Transverse colon (tissue), 4 donors: ENCODE data around the gene CERS5. TPM values are rescaled to one million over a fixed set of nuclear protein-coding genes. Genes with fewer than 3 reads are reported as not detected.

Experiments used
- DNase-seq: peaks from one replicate; pipeline ENCODE4 v3.0.0-alpha.2; 2019
- H3K27ac ChIP-seq, 4 donors: fragments of 200-600 bp; sonication (generic); 2 replicates each; pipeline ENCODE4 v1.5.1; 2016 to 2018; ENCODE audit warnings: inconsistent platforms in 4 of 4
- H3K27me3 ChIP-seq: fragments of 200-600 bp; sonication (generic); 2 replicates; pipeline ENCODE4 v1.5.1; 2017; ENCODE audit warnings: inconsistent platforms
- H3K36me3 ChIP-seq, 4 donors: fragments of 200-600 bp; sonication (generic); 2 replicates each; pipeline ENCODE4 v1.5.1; 2017 to 2019; ENCODE audit warnings: inconsistent platforms in 4 of 4
- H3K4me1 ChIP-seq, 4 donors: fragments of 200-600 bp; sonication (generic); 2 replicates each; pipeline ENCODE4 v1.5.1; 2017 to 2020; ENCODE audit warnings: inconsistent platforms in 4 of 4
- H3K4me3 ChIP-seq, 4 donors: fragments of 200-600 bp; sonication (generic); 1 replicate in 1 of 4; 2 replicates in 3 of 4; pipeline versions ENCODE4 v1.5.1 to v1.6.1; 2017 to 2019; ENCODE audit warnings: inconsistent platforms in 4 of 4
- H3K9me3 ChIP-seq, 2 donors: fragments of 200-600 bp; sonication (generic); 2 replicates each; pipeline ENCODE4 v1.5.1; 2017 to 2019; ENCODE audit warnings: inconsistent platforms in 2 of 2
- EP300 ChIP-seq: sonication (generic); formaldehyde crosslinking; IDR thresholded peaks from one replicate; pipeline ENCODE4 v1.6.1; 2017; ENCODE audit warnings: antibody characterized with exemption, low read depth
- POLR2A ChIP-seq: fragments of 450-650 bp; IDR thresholded peaks from one replicate; pipeline ENCODE4 v1.6.1; 2016; ENCODE audit warnings: antibody characterized with exemption, mild to moderate bottlenecking, moderate library complexity
- POLR2AphosphoS5 ChIP-seq, 3 donors: sonication (generic); formaldehyde crosslinking; IDR thresholded peaks; one replicate each; pipeline ENCODE4 v1.6.1; 2016; ENCODE audit warnings: antibody characterized with exemption in 3 of 3
- WGBS, 2 donors: methylation state at CpG; one replicate each; pipeline ENCODE4 v1.1.5; 2018; ENCODE audit warnings: low coverage in 1 of 2; 5-methylcytosine and 5-hydroxymethylcytosine counted together
- in situ Hi-C, 4 donors: fragments of 200-750 bp; cut with MboI; loops; one replicate each; pipeline versions ENCODE4 v1.15.0 to v1.15.1; 2017; ENCODE audit warnings: low sequenced_read_pairs in 3 of 4, low pct_ligation_motif_present in 1 of 4, low pct_unique_long_range_greater_than_20kb in 1 of 4
- intact Hi-C: fragments of 100-400 bp; cut with DNase I; formaldehyde crosslinking; loops from one replicate; pipeline ENCODE4 v1.15.1; 2023; ENCODE audit warnings: low total_unique reads
- total RNA-seq, 4 donors: library from RNA; depleted of rRNA; stranded (reverse); fragments of >200 nt; gene quantifications; one replicate each; pipeline ENCODE4 v1.1.0, GENCODE V29; 2016
- TF ChIP-seq, protein P1 (sequence below), 5 experiments: fragments of 200-600 bp in 3 of 5; fragments of 450-650 bp in 2 of 5; sonication (generic) in 3 of 5; IDR thresholded peaks; 1 replicate in 2 of 5; 2 replicates in 3 of 5; pipeline ENCODE4 v1.5.1; 2016 to 2017; ENCODE audit warnings: antibody characterized with exemption in 5 of 5, inconsistent platforms in 3 of 5, mild to moderate bottlenecking in 2 of 5, moderate library complexity in 1 of 5

The CERS5 gene
- total RNA-seq, 4 donors from 2014 or later: 17.5 to 32.5 (median 21.0) TPM

DNA sequence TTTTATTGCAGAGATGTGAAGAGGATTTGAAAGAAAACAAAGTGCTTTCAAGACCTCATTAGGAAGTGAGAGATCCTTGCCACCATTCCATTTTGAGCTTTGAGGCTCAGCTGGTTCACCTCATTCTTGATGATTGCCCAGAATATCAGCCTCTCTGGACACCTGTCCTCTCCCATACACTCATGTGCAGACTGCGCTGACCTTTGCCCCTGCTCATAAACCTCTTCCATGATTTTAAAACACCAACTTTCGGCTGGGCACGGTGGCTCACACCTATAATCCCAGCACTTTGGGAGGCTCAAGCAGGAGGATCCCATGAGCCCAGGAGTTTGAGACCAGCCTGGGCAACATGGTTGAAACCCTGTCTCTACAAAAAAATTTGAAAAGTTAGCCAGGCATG, 46.2 kb downstream of the CERS5 start:
- in situ Hi-C loops (no loop called here), intact Hi-C loops (no loop called here)
- Histone ChIP-seq H3K27ac (peak overlapping the region; percentile 5 to 43 (median 24)), H3K4me3 (no peak overlapping the region), H3K36me3 (peaks cover 0 to 25% (median 7%) of the 10 kb centered on the region in 4 donors), H3K27me3 (no peaks in the 10 kb centered on the region), H3K9me3 (no peaks in the 10 kb centered on the region), H3K4me1 (peaks cover 6 to 48% (median 14%) of the 10 kb centered on the region in 4 donors)
- no peak for DNase-seq
- TF ChIP-seq POLR2AphosphoS5 (IDR thresholded peaks at IDR 0.05) (no peak), POLR2A (no peak), EP300 (no peak)
- TF ChIP-seq, protein P1, sequence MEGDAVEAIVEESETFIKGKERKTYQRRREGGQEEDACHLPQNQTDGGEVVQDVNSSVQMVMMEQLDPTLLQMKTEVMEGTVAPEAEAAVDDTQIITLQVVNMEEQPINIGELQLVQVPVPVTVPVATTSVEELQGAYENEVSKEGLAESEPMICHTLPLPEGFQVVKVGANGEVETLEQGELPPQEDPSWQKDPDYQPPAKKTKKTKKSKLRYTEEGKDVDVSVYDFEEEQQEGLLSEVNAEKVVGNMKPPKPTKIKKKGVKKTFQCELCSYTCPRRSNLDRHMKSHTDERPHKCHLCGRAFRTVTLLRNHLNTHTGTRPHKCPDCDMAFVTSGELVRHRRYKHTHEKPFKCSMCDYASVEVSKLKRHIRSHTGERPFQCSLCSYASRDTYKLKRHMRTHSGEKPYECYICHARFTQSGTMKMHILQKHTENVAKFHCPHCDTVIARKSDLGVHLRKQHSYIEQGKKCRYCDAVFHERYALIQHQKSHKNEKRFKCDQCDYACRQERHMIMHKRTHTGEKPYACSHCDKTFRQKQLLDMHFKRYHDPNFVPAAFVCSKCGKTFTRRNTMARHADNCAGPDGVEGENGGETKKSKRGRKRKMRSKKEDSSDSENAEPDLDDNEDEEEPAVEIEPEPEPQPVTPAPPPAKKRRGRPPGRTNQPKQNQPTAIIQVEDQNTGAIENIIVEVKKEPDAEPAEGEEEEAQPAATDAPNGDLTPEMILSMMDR (IDR thresholded peaks at IDR 0.05): no peak
- WGBS, 2 donors: 50% methylated on average over 3 of the region's 3 CpGs; no CpG with 5 or more reads in 1 of the 2 donors

DNA sequence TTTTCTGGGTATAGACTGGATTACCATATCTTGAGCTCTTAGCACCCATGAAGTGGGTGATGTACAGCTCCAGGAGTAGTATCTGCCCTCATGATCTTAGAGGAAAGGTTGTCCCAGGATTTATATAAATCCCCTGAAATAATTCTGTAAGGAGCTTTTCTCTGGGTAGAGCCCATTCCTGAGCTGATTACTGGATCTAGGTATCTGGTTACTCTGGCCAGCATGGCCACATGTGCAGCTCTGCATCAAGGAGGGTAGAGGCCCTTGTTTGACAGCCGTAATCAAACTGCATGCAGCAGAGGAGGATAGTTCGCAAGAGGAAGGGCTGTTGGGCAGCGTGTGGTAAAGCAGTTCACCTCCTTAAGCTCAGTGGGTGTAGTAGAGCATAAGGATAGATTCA, 46.6 kb downstream of the CERS5 start:
- 87 to 93% methylated on average over 2 to 3 of the region's 3 CpGs for WGBS, 2 donors
- no peak overlapping the region for H3K4me3 ChIP-seq
- H3K27ac ChIP-seq: no peak overlapping the region
- TF ChIP-seq, protein P1 (IDR thresholded peaks at IDR 0.05): no peak
- TF ChIP-seq POLR2A (no peak), EP300 (no peak), POLR2AphosphoS5 (IDR thresholded peaks at IDR 0.05) (no peak)
- H3K27me3 ChIP-seq: no peaks in the 10 kb centered on the region
- H3K9me3 ChIP-seq: no peaks in the 10 kb centered on the region
- intact Hi-C loops: no loop called here
- DNase-seq: no peak
- H3K36me3 ChIP-seq: peaks cover 0 to 25% (median 7%) of the 10 kb centered on the region in 4 donors
- in situ Hi-C loops: no loop called here
- H3K4me1 ChIP-seq: peaks cover 6 to 48% (median 14%) of the 10 kb centered on the region in 4 donors

DNA sequence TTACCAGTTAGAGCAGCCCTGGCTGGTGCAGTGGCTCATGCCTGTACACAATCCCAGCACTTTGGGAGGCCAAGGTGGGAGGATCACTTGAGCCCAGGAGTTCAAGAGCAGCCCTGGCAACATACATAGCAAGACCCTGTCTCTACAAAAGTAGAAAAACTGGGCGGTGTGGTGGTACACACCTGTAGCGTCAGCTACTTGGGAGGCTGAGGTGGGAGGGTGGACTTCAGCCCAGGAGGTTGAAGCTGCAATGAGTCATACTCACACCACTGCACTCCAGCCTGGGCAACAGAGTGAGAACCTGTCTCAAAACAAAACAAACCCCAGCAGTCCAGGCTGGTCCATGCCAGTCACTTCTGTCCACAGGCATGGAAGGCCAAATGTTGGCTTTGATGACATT, 47.8 kb downstream of the CERS5 start:
- intact Hi-C loops (no loop called here), in situ Hi-C loops (loop anchor here in 1 of 4 donors (10.0 kb wide), 1 partner anchor 45 kb away; the partner anchor contains the start of gene CERS5)
- 94% methylated on average over 2 of the region's 2 CpGs; no CpG with 5 or more reads in 1 of the 2 donors for WGBS, 2 donors
- Histone ChIP-seq H3K4me3 (no peak overlapping the region), H3K36me3 (peaks cover 0 to 25% (median 7%) of the 10 kb centered on the region in 4 donors), H3K27ac (no peak overlapping the region), H3K4me1 (peaks cover 7 to 50% (median 15%) of the 10 kb centered on the region in 4 donors), H3K27me3 (no peaks in the 10 kb centered on the region), H3K9me3 (no peaks in the 10 kb centered on the region)
- TF ChIP-seq POLR2AphosphoS5 (IDR thresholded peaks at IDR 0.05): no peak
- TF ChIP-seq POLR2A: no peak
- no peak for TF ChIP-seq EP300
- TF ChIP-seq, protein P1 (IDR thresholded peaks at IDR 0.05): no peak
- no peak for DNase-seq

DNA sequence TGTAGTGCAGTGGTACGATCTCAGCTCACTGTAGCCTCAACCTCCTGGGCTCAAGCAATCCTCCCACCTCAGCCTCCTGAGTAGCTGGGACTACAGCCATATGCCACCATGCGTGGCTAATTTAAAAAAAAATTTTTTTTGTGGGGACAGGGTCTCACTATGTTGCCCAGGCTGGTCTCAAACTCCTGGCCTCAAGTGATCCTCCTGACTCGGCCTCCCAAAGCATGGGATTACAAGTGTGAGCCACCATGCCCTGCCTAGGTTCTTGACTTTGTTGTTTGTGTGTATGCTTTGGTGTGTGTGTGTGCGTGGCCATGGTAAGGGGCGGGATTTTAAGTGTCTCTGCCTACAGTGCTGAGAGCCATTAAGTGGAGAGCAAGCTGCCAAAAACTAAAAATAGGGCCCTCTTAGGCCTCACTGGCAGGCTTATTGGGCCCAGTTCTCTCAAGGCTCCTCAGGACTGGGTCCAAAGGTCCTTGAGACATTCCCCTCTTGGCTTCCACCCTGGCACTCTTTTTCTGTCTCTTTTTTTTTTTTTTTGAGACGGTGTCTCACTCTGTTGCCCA, 50.0 kb downstream of the CERS5 start:
- intact Hi-C loops (no loop called here), in situ Hi-C loops (loop anchor here in 1 of 4 donors (10.0 kb wide), 1 partner anchor 48 kb away; the partner anchor contains the start of gene CERS5)
- DNase-seq: no peak

More for the DNA sequence above, 50.0 kb downstream of the CERS5 start:
- TF ChIP-seq POLR2AphosphoS5 (IDR thresholded peaks at IDR 0.05) (no peak), POLR2A (no peak), EP300 (no peak)
- TF ChIP-seq, protein P1 (IDR thresholded peaks at IDR 0.05): no peak
- no peaks in the 10 kb centered on the region for H3K27me3 ChIP-seq
- H3K36me3 ChIP-seq: peaks cover 0 to 18% (median 7%) of the 10 kb centered on the region in 4 donors
- H3K9me3 ChIP-seq: no peaks in the 10 kb centered on the region
- peaks cover 21 to 58% (median 27%) of the 10 kb centered on the region in 4 donors for H3K4me1 ChIP-seq
- 83 to 93% methylated on average over 3 to 6 of the region's 6 CpGs for WGBS, 2 donors
- H3K4me3 ChIP-seq: no peak overlapping the region
- H3K27ac ChIP-seq: peak overlapping the region in 2 of 4 donors; percentile 6 to 8
